Natural killer cell (primary cell): ENCODE measurements around the gene PCGF2. TPM values are rescaled to one million over a fixed set of nuclear protein-coding genes. Genes with fewer than 3 reads are reported as not detected.

Source experiments
- ATAC-seq, 3 donors: fragments of 150-1000 bp in 2 of 3; fragments of 200-7000 bp in 1 of 3; cut with Tn5 transposase; 1 replicate in 1 of 3; 2 replicates in 2 of 3; pipeline ENCODE4 v1.10.0; 2021; ENCODE audit warnings: mild to moderate bottlenecking in 2 of 3, moderate library complexity in 2 of 3
- DNase-seq, 2 donors: peaks; one replicate each; pipeline versions ENCODE4 v3.0.0 to v3.0.0-alpha.2; 2013 to 2021; ENCODE audit warnings: mixed read lengths in 1 of 2
- H3K27ac ChIP-seq: one replicate; pipeline ENCODE4 v1.5.1; 2013; ENCODE audit warnings: mild to moderate bottlenecking, low read length
- H3K27me3 ChIP-seq: one replicate; pipeline ENCODE4 v1.6.1; 2013; ENCODE audit warnings: low read length; ENCODE audit not compliant: control insufficient read depth, insufficient read depth
- H3K36me3 ChIP-seq: one replicate; pipeline ENCODE4 v1.6.1; 2013; ENCODE audit warnings: low read length; ENCODE audit not compliant: control insufficient read depth, insufficient read depth
- H3K4me1 ChIP-seq: one replicate; pipeline ENCODE4 v1.6.1; 2013; ENCODE audit warnings: low read length; ENCODE audit not compliant: control insufficient read depth, insufficient read depth
- H3K4me3 ChIP-seq: one replicate; pipeline ENCODE4 v1.5.1; 2013; ENCODE audit warnings: low read length
- H3K9me3 ChIP-seq: one replicate; pipeline ENCODE4 v1.6.1; 2013; ENCODE audit warnings: low read length; ENCODE audit not compliant: control insufficient read depth, insufficient read depth
- H3K27ac Mint-ChIP-seq, 2 donors: one replicate each; pipeline ENCODE4 v1.8.0; 2022; ENCODE audit warnings: mild to moderate bottlenecking in 2 of 2, mixed read lengths in 2 of 2, moderate library complexity in 1 of 2
- H3K27me3 Mint-ChIP-seq, 2 donors: one replicate each; pipeline ENCODE4 v1.8.0; 2022; ENCODE audit warnings: low read depth in 2 of 2, mixed read lengths in 2 of 2
- H3K36me3 Mint-ChIP-seq: one replicate; pipeline ENCODE4 v1.8.0; 2022; ENCODE audit warnings: mixed read lengths
- H3K4me1 Mint-ChIP-seq, 2 donors: one replicate each; pipeline ENCODE4 v1.8.0; 2022; ENCODE audit warnings: mixed read lengths in 2 of 2
- H3K4me3 Mint-ChIP-seq: one replicate; pipeline ENCODE4 v1.8.0; 2022; ENCODE audit warnings: mild to moderate bottlenecking, moderate library complexity, mixed read lengths
- H3K9me3 Mint-ChIP-seq, 2 donors: one replicate each; pipeline ENCODE4 v1.8.0; 2022; ENCODE audit warnings: mixed read lengths in 2 of 2
- CTCF ChIP-seq: fragments of 200-600 bp; IDR thresholded peaks from one replicate; pipeline ENCODE4 v1.8.0; 2022; ENCODE audit warnings: antibody characterized with exemption
- WGBS: methylation state at CpG from one replicate; pipeline ENCODE4 v1.1.7; 2013; ENCODE audit warnings: missing lambda C conversion rate; ENCODE audit not compliant: insufficient coverage; 5-methylcytosine and 5-hydroxymethylcytosine counted together
- intact Hi-C: fragments of 100-400 bp; cut with micrococcal nuclease; formaldehyde crosslinking; loops from one replicate; pipeline ENCODE4 v1.14.2; 2022
- total RNA-seq, 4 donors: library from RNA; stranded (reverse); fragments of 120-200 nt in 1 of 4; gene quantifications; one replicate each; pipeline versions ENCODE4 v1.2.3 to v1.2.4, GENCODE V29; 2013 to 2022

PCGF2 gene
- total RNA-seq, 3 donors from 2014 or later (not counting 1 experiment from before 2014, with no cell fraction given): 0.12 TPM; not detected in 2

GRCh38 chr17:38743556-38744171 is 4.5 kb downstream of the PCGF2 start:
- DNase-seq (no peak), ATAC-seq (no peak)
- no peak for TF ChIP-seq CTCF
- intact Hi-C loops: no loop called here
- H3K36me3 ChIP-seq: no peaks in the 10 kb centered on the region
- Mint-ChIP-seq H3K27me3 (peaks cover 27 to 30% of the 10 kb centered on the region in 2 donors), H3K9me3 (no peaks in the 10 kb centered on the region), H3K4me3 (no peak overlapping the region), H3K36me3 (no peaks in the 10 kb centered on the region), H3K27ac (no peak overlapping the region), H3K4me1 (peaks cover 4 to 12% of the 10 kb centered on the region in 2 donors)
- peaks cover 26% of the 10 kb centered on the region for H3K27me3 ChIP-seq
- 84% methylated on average over 2 of the region's 4 CpGs for WGBS
- no peaks in the 10 kb centered on the region for H3K9me3 ChIP-seq
- no peak overlapping the region for H3K4me3 ChIP-seq
- H3K4me1 ChIP-seq: peaks cover 23% of the 10 kb centered on the region
- H3K27ac ChIP-seq: no peak overlapping the region

GRCh38 chr17:38742411-38743308 is 5.5 kb downstream of the PCGF2 start:
- no peaks in the 10 kb centered on the region for H3K36me3 ChIP-seq
- Mint-ChIP-seq H3K36me3 (no peaks in the 10 kb centered on the region), H3K4me1 (peaks cover 2 to 9% of the 10 kb centered on the region in 2 donors), H3K27ac (no peak overlapping the region), H3K27me3 (peaks cover 27% of the 10 kb centered on the region in 2 donors), H3K4me3 (no peak overlapping the region), H3K9me3 (no peaks in the 10 kb centered on the region)
- no peak for DNase-seq
- intact Hi-C loops: no loop called here
- no peak overlapping the region for H3K4me3 ChIP-seq
- no peak for TF ChIP-seq CTCF
- peaks cover 18% of the 10 kb centered on the region for H3K27me3 ChIP-seq
- no peak overlapping the region for H3K27ac ChIP-seq
- no peak for ATAC-seq
- no peaks in the 10 kb centered on the region for H3K9me3 ChIP-seq
- H3K4me1 ChIP-seq: peaks cover 14% of the 10 kb centered on the region
- 74% methylated on average over 22 of the region's 22 CpGs for WGBS

- Histone ChIP-seq H3K4me1 (peaks cover 7% of the 10 kb centered on the region), H3K4me3 (no peak overlapping the region), H3K9me3 (no peaks in the 10 kb centered on the region), H3K27ac (no peak overlapping the region), H3K27me3 (peaks cover 13% of the 10 kb centered on the region), H3K36me3 (no peaks in the 10 kb centered on the region)
- H3K36me3 Mint-ChIP-seq: no peaks in the 10 kb centered on the region
- ATAC-seq (no peak), DNase-seq (no peak)
- TF ChIP-seq CTCF: no peak
- no peak overlapping the region for H3K27ac Mint-ChIP-seq
- peaks cover 25 to 26% of the 10 kb centered on the region in 2 donors for H3K27me3 Mint-ChIP-seq
- intact Hi-C loops: no loop called here
- H3K4me3 Mint-ChIP-seq: no peak overlapping the region
- WGBS: 60% methylated on average over 7 of the region's 7 CpGs
- H3K9me3 Mint-ChIP-seq: no peaks in the 10 kb centered on the region
- peaks cover 0 to 6% of the 10 kb centered on the region in 2 donors for H3K4me1 Mint-ChIP-seq
Measured at GRCh38 chr17:38741921-38742410, 6.2 kb downstream of the PCGF2 start.
